EL (cell line): ENCODE data around the gene POU2AF2.

Experiments
- DNase-seq: peaks from one replicate; pipeline ENCODE4 v3.0.0-alpha.2; 2016

POU2AF2 gene

DNA sequence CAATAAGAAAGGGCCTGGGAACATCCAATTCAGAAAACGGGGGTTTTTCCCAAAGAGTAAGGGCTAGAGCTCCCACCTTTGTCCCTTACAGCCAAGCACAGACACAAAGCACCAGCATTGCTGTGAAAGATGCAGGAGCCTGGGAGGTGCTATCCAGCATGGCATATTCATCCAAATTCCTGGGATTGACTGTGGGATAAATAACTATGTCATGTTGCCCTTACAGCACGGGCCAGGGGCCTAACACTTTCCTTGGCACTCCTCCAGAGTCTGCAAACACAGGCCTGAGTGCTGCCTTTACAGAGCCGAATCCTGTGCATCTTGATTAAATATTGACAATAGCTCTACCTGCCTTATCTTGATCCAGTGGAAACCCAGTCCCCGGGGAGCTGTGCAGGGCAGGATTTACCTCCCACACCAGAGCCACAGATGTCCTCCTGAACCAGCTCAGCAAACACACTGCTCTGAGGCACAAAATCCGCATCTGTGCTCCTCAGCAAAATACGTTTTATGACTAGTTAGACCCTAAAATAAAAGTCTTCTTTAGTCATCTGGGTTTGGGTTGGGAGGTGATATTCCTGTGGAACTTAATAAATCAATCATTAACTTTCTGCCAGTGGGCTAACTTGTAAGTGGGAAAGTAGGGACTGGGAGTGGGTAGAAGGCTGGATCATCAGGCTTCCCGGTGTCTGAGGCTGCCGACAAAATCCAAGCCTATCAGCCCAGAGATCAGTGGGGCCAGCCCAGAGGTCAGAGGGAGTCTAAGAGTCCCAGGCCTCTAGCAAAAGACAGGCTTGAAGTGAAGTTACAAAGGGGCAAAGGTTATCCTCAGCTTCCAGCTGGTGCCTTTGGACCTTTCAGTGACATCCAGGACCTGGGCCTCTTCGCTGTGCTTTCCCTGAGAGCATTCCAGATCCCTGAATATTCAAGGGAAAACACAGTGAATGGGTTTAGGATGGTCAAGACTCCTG lies 89.3 kb downstream of the POU2AF2 start:
- DNase-seq: no peak

DNA sequence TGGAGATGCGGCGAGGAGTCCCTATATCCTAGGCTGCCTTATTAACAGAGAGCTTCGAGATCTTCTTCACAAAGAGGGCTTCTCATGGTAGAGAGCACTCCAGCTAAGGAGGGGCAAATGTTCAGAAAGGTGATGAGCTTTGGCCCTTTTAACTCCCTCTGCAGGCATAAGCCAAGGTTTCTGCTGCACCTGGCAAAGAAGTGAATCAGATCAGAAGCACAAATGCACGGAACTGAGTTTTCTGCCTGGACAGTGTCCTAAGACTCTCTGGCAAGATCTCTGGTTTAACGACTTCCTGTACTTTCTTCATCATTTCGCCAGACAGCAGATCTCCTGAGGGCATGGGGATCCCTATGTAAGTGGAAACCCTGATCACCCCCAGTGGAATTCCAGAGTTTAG lies 90.0 kb downstream of the POU2AF2 start:
- no peak for DNase-seq
